Progenitor cell of endocrine pancreas (in vitro differentiated cells): ENCODE measurements around the gene TM7SF2. TPM values are rescaled to one million over a fixed set of nuclear protein-coding genes. Genes with fewer than 3 reads are reported as not detected.

Experiments used
- DNase-seq: peaks from one replicate; pipeline ENCODE4 v3.0.0; 2021; ENCODE audit warnings: low spot score; ENCODE audit not compliant: unreplicated experiment
- H3K27ac Mint-ChIP-seq: 2 replicates; pipeline ENCODE4 v1.8.0; 2021; ENCODE audit warnings: mild to moderate bottlenecking, moderate library complexity, mixed read lengths
- H3K27me3 Mint-ChIP-seq: 2 replicates; pipeline ENCODE4 v1.8.0; 2021; ENCODE audit warnings: mixed read lengths
- H3K36me3 Mint-ChIP-seq: 2 replicates; pipeline ENCODE4 v1.8.0; 2022; ENCODE audit warnings: mixed read lengths; ENCODE audit not compliant: insufficient read depth
- H3K4me1 Mint-ChIP-seq: 2 replicates; pipeline ENCODE4 v1.8.0; 2021; ENCODE audit warnings: low read depth, mixed read lengths
- H3K4me3 Mint-ChIP-seq: 2 replicates; pipeline ENCODE4 v1.8.0; 2021; ENCODE audit warnings: low read depth, mild to moderate bottlenecking, moderate library complexity, mixed read lengths
- H3K9me3 Mint-ChIP-seq: 2 replicates; pipeline ENCODE4 v1.8.0; 2021; ENCODE audit warnings: low read depth, mixed read lengths
- total RNA-seq: library from RNA; stranded (reverse); gene quantifications from 2 replicates; pipeline ENCODE4 v1.2.1, GENCODE V29; 2021
- TF ChIP-seq, protein P1 (sequence below): fragments of 200-600 bp; sonication (generic); IDR thresholded peaks from one replicate; pipeline ENCODE4 v1.5.0; 2021; ENCODE audit warnings: antibody characterized with exemption, mild to moderate bottlenecking; ENCODE audit not compliant: unreplicated experiment

Gene TM7SF2
- total RNA-seq, 1 donor from 2014 or later, result 124 TPM

DNA sequence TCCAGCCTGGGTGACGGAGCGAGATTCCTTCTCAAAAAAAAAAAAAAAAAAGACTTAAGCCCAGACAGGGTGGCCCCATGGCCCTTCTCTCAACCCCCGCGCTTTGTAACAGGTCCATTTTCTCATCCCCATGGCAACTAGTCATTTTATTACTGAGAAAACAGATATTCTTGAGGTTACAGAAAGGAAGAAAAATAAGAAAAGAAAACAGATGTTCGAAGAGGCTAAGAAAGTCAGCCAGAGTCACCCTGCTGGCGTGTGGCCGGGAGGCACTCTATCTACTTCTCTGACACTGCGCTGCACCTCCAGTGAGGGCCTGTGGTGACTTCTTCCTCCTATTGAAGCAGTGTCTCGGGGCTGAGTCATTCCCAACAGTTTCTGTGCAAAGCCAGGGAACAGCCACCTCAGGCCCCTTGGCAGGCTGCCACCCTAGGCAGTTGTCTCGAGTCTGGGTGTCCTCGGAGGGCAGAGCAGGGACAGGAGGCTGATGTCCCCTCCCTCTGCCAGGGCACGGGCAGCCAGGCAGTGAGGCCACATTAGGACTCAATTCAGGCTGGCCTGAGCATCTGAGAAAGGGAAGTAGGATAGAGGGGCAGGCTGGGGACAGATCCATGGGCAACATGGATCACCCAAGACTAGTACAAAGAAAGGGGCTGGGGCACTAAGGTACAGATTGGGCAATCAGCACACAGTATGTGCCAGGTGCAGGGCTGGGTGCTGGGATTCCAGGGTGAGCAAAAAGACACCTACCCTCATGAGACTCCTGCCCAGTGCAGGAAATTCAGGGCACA, 39.0 kb downstream of the TM7SF2 start:
- H3K36me3 Mint-ChIP-seq, result no peaks in the 10 kb centered on the region
- no peaks in the 10 kb centered on the region for H3K9me3 Mint-ChIP-seq
- H3K4me1 Mint-ChIP-seq, result no peaks in the 10 kb centered on the region
- H3K27me3 Mint-ChIP-seq, result peaks cover 24% of the 10 kb centered on the region
- H3K4me3 Mint-ChIP-seq, result no peak overlapping the region
- TF ChIP-seq, protein P1, sequence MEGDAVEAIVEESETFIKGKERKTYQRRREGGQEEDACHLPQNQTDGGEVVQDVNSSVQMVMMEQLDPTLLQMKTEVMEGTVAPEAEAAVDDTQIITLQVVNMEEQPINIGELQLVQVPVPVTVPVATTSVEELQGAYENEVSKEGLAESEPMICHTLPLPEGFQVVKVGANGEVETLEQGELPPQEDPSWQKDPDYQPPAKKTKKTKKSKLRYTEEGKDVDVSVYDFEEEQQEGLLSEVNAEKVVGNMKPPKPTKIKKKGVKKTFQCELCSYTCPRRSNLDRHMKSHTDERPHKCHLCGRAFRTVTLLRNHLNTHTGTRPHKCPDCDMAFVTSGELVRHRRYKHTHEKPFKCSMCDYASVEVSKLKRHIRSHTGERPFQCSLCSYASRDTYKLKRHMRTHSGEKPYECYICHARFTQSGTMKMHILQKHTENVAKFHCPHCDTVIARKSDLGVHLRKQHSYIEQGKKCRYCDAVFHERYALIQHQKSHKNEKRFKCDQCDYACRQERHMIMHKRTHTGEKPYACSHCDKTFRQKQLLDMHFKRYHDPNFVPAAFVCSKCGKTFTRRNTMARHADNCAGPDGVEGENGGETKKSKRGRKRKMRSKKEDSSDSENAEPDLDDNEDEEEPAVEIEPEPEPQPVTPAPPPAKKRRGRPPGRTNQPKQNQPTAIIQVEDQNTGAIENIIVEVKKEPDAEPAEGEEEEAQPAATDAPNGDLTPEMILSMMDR, result no peak
- DNase-seq, result no peak
- no peak overlapping the region for H3K27ac Mint-ChIP-seq

DNA sequence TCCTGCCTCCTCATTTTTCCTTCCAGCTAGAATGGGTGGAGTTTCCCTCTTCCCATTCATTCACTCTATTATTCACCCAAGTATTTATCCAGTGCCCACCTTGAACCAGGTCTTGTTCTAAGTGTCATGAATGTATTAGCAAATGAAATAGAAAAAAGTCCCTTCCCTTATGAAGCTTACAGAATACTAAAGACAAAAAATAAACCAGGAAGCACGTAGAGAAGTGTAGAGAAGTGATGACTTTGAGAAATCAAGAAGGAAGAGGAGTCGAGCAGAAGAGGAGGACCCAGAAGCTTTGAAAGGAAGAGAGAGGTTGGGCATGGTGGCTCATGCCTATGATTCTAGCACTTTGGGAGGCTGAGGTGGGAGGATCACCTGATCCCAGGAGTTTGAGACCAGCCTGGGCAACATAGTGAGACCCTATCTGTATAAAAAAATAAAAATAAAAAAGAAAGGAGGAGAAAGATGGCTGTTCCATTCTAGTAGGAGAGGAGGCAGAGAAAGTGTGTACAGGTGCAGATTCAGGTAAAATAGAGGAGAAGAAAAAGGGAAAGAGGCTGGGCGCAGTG, 39.7 kb downstream of the TM7SF2 start:
- Mint-ChIP-seq H3K4me3 (no peak overlapping the region), H3K36me3 (no peaks in the 10 kb centered on the region), H3K27me3 (peaks cover 24% of the 10 kb centered on the region), H3K9me3 (no peaks in the 10 kb centered on the region), H3K27ac (no peak overlapping the region), H3K4me1 (no peaks in the 10 kb centered on the region)
- TF ChIP-seq, protein P1, result no peak
- DNase-seq, result no peak

DNA sequence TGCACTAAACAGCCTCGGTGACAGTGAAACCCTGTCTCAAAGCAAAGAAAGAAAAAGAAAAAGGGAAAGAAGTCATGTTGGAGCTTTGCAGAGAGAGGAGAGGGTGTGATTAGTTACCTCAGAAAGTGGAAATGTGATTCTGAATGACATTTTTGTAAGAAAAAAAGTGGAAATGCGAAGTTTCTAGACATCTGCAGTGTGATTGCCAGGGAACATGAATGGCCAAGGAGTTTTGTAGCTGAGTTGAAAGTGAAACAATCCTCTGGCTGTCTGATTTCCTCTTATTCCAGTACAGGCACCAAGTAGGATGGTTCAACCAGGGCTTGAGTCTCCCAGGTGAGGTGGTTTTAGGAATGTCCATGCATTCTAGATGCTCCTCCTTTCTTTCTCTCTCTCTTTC, 40.5 kb downstream of the TM7SF2 start:
- H3K36me3 Mint-ChIP-seq, result no peaks in the 10 kb centered on the region
- DNase-seq, result no peak
- TF ChIP-seq, protein P1, result no peak
- H3K9me3 Mint-ChIP-seq, result no peaks in the 10 kb centered on the region
- no peak overlapping the region for H3K27ac Mint-ChIP-seq
- no peaks in the 10 kb centered on the region for H3K4me1 Mint-ChIP-seq
- no peak overlapping the region for H3K4me3 Mint-ChIP-seq
- H3K27me3 Mint-ChIP-seq, result peaks cover 24% of the 10 kb centered on the region

DNA sequence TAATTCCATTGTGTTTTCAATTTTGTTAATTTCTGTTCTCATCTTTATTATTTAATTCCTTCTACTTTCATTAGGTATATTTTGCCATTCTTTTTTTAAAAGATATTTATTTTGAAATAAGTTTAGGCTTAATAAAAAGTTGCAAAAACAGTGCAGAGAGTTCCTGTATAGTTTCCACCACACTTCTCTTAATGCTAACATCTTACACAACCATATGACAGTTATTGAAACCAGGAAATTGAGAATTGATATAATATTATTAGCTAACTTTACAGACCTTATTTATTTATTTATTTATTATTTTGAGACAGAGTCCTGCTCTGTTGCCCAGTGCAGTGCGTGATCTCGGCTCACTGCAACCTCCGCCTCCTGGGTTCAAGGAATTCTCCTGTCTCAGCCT, 44.6 kb downstream of the TM7SF2 start:
- H3K4me1 Mint-ChIP-seq, result peaks cover 3% of the 10 kb centered on the region
- no peaks in the 10 kb centered on the region for H3K9me3 Mint-ChIP-seq
- peaks cover 17% of the 10 kb centered on the region for H3K27me3 Mint-ChIP-seq
- no peak for DNase-seq
- no peak overlapping the region for H3K27ac Mint-ChIP-seq
- TF ChIP-seq, protein P1, result no peak
- no peak overlapping the region for H3K4me3 Mint-ChIP-seq
- H3K36me3 Mint-ChIP-seq, result no peaks in the 10 kb centered on the region

DNA sequence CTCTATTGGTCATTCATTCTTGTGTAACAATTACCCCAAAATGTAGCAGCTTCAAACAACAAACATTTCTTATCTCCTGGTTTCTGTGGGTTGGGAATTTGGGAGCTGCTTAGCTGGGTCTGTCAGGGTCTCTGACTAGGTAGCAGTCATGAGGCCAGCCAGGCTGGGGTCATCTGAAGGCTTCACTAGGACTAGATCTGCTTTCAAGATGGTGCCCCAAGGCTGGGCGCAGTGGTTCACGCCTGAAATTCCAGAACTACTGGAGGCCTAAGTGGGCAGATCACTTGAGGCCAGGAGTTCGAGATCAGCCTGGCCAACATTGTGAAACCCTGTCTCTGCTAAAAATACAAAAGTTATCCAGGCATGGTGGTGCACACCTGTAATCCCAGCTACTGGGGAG, 45.3 kb downstream of the TM7SF2 start:
- no peak overlapping the region for H3K27ac Mint-ChIP-seq
- H3K36me3 Mint-ChIP-seq, result no peaks in the 10 kb centered on the region
- H3K4me1 Mint-ChIP-seq, result peaks cover 3% of the 10 kb centered on the region
- peaks cover 10% of the 10 kb centered on the region for H3K27me3 Mint-ChIP-seq
- DNase-seq, result no peak
- no peak overlapping the region for H3K4me3 Mint-ChIP-seq
- TF ChIP-seq, protein P1, result no peak
- H3K9me3 Mint-ChIP-seq, result no peaks in the 10 kb centered on the region
